Femur (tissue), 1 donor: ENCODE data around the gene CHI3L1.

Source experiments
- DNase-seq: peaks from one replicate; pipeline ENCODE4 v3.0.0-alpha.2; 2017

The CHI3L1 gene

DNA sequence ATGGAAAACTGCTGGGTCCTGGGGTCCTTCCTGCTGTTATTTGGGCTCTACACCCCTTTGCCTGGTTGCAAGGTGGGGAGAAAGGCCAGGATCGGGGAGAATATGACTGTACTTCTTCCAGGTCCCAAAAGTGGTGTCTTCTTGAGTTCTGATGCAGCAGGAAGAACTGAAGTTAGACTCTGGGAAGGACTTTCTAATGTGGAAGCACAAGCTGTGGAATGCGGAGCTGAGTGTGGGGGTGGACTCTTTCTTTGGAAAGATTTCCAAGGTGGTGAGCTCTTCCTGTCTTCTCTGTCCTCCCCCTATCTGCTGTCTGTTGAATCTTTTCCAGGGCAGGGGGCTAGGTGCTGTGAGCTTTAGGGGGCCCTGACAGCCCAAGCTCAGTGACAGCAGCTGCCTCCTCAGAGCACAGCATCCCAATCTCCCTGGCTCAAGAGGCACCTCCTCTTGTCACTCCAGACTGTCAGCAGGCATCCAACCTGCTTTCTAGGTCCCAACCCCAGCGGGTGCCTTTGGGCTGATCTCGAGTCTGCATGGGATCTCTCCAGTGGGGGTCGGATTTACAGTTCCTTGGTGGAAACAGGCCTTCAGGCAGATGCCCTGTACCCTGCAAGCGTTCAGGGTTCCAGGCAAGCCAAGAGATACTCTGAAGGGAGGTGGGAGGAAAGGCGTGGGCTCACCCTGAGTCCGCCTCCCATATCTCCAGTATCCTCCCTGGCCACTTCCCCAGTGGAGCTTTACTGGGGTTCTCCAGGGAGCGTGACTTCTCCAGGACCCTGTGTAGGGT is 35.8 kb downstream of the CHI3L1 start:
- no peak for DNase-seq

DNA sequence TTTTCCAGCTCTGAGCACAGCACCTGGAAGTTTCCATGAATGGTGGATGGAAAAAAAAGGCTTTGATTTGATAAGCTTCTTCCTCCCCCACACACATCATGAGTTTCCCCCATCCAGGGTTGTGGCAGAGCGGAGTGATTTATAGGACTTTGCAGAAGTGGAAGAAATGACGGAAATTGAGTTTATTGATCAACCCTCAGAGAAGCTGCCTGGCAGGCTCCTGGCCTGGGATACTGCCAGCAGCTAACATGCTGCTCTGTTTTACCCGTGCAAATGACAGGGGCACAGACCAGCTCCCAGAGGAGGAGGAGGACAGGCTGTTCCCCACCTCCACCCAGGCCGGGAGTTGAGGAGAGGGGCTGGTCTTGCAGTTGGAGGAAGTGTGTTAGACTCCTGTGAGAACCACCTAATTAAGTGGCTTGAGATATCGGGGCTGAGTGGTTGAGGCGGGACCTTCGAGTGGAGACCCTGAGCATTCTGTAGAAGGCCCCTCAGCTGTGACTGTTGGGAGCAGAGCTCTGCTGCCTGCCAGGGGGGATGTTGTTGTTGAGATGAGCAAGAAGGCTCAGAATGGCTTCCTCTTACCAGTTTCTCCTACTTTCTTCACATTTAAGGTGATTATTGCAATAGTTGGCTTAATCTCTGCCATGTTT is 37.2 kb downstream of the CHI3L1 start:
- no peak for DNase-seq

DNA sequence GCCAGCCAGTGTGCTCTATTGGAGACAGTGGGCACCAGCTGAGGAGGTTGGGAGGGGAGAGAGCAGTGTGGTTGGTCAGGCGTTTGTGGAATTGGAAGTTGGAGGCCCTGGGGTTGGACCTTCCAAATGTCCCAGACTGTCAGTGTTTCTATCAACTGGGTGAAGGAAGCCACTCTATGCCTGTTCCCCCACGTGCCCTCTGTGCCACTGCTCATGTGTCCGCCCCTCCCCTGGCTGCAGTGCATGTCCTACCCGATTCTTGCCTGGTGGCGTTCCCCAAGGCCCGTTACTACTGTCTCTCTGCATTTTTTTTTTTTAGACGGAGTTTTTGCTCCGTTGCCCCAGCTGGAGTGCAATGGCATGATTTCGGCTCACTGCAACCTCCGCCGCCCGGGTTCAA is 37.9 kb downstream of the CHI3L1 start:
- no peak for DNase-seq

DNA sequence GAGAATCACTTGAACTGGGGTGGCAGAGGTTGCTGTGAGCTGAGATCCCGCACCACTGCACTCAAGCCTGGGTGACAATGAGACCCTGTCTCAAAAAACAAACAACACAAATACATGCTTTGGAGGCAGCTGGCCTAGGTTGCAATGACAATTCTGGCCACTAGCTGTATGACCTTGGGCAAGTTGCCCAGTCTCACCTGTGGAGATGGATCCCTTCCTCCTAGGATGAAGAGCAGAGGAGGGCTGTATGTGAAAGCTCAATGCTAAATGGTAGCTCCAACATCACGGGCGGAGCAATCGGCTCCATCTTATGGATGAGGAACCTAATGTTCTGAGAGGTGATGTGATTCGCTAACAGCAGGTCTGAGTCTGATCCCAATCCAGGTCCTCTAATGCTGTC is 38.4 kb downstream of the CHI3L1 start:
- DNase-seq, result no peak

DNA sequence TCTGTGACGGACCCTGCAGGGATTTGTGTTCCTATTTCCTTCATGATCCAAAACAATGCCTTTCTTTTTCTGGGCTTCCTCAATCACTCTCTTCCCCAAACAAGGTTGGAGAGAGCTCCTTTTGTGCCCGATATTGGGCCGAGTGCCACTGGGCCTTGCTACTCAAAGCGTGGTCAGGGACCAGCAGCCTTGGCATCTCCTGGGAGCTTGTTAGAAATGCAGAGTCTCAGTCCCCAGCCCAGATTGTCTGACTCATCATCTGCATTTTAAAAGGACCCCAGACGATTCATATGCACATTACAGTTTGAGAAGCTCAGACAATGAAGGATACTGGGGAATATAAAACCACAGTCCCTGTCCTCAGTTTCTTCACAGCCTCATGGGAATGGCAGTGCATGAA is 39.1 kb downstream of the CHI3L1 start:
- no peak for DNase-seq

DNA sequence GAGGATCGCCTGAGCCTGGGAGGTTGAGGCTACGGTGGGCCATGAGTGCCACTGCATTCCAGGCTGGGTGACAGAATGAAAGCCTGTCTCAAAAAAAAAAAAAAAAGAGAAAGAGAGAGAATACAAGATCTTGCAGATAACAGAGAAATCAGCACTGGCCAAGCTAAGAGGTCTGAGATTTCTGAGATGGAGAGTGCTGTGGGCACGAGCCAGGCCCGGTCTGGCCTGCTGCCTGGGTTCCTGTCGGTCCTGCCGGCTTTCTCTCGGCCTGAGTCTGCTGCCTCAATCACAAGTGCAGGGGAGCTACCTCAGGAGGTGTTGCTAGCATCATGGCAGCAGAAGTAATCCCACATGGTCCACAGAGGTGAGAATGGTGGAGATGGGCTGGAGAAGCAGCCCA is 40.0 kb downstream of the CHI3L1 start:
- DNase-seq, result no peak

DNA sequence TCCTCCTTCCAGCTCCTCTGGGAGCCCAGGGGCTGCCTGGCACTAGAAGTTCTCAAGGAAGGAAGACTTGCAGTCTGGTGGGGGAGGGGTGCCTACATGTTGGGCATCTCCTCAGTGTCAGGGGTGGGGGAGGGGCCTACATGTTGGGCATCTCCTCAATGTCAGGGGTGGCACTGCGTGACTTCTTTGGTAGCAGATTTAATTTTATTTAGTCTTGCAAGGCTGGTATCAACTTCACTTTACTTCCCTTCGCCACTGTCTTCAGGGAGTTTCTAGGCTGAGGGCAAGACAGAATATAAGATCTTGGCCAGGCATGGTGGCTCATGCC is 40.5 kb downstream of the CHI3L1 start:
- no peak for DNase-seq

DNA sequence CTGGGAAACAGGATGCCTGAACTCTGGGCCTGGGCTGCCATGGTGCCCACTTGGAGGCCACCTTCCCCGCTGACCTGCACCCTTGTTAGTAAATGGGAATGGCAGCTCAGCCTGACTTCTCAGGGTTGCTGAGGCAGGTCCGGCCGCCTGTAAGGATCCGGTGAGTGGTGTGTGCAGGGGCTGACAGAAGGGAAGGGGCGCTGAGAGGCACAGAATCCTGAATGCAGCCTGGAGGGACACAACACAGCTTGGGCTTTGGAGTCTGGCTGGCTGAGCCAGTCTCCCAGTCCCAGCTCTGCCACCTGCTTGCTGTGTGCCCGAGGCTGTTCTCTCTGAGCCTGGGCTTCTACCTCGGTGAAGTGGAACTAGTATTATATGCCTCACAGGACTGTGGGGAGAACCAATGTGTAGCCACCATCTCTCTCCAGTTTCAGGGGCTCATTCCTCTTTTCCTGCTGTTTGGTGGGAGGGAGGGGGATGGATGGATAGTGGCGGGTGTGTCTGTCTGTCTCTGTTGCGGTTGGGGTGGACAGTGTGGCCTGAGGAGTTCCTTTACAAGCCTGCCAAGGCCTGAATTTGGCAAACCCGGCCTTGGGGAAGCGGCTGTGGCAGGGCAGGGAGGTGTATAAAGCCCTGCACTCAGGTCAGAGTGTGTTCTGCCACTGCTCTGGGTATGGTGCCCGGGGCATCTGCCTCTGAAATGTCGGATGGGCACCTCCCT is 41.0 kb downstream of the CHI3L1 start:
- no peak for DNase-seq

DNA sequence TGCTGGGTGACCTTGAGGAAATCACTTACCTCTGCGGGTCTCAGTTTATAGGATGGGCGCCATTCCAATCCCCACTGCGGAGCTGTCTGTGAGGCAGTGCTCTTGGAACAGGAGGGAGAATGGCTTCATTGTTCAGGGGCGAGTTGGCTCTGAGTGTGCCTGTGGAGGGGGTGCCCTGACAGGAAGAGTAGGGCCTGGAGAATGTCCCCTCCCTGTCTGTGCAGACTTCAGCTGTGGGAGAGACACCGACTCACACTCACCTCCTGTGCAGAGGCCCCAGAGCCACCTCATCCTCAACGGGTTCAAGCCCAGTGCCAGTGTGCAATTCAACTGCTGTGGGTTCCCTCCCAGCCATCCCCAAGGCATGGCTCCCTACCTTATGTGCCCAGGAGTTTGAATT is 41.8 kb downstream of the CHI3L1 start:
- DNase-seq, result no peak

DNA sequence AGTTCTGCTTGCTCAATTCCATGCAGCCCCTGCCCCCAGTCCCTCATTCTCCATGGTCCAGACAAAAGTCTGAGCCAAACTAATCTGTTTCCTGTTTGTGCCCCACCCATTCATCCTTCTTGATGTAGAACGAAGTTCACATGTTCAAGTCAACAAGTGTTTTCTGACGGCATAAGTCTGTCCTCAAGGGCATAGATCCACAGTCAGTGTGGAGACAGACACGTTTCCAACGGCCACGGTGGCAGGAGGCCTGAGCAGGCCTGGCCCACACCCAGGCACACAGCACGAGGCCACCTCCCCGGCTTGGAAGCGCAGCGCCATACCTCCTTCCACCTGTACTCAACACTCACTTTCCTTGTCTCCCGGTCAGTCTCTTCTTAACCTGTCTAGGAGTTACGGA is 42.9 kb downstream of the CHI3L1 start:
- DNase-seq, result no peak

DNA sequence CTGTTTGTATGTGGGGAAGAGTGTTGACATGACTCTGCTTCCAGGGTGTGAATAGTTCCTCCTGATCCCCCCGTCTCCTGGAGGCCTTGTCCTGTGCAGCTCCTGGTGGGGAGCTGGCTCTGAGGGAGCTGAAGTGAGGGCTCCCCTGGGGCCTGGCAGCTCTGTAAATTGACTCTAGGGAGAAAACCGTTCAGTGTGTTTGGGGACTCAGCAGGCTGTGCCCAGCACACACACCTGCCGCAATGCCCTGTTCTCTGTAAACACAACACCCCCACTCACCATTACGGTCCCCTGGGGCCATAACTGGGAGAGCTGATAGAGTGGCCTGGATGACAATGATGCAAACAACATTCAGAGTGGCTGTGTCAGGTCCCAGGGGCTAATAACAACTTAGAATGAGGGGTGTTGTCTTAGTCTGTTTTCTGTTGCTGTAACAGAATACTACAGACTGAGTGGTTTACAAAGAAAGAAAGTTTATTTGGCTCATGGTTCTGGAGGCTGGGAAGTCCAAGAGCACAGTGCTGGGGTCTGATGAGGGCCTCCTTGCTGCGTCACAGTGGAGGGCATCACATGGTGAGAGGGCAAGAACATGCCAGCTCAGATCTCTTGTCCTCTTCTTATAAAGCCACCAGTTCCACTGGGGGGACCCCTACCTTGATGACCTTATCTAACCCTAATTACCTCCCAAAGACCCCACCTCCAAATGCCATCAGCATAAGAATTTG is 43.7 kb downstream of the CHI3L1 start:
- DNase-seq, result no peak

DNA sequence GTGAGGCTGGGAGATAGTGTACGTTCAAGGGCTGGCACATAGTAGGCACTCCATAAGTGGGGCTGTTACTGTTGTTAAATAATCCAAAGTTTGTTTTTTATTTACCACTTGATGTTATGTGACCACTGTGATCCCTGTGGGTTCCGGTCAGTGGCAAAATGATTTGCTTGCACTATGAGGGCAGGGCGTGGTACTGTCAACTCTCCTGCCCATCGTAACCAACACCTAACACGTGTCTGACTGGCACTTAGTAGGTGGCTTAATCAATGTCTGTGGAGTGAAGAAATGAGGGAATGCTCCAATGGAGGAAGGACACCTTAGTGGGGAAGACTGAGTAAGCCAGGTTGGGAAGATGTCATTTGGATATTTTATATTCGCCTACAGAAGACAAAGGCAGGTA is 44.4 kb downstream of the CHI3L1 start:
- no peak for DNase-seq

DNA sequence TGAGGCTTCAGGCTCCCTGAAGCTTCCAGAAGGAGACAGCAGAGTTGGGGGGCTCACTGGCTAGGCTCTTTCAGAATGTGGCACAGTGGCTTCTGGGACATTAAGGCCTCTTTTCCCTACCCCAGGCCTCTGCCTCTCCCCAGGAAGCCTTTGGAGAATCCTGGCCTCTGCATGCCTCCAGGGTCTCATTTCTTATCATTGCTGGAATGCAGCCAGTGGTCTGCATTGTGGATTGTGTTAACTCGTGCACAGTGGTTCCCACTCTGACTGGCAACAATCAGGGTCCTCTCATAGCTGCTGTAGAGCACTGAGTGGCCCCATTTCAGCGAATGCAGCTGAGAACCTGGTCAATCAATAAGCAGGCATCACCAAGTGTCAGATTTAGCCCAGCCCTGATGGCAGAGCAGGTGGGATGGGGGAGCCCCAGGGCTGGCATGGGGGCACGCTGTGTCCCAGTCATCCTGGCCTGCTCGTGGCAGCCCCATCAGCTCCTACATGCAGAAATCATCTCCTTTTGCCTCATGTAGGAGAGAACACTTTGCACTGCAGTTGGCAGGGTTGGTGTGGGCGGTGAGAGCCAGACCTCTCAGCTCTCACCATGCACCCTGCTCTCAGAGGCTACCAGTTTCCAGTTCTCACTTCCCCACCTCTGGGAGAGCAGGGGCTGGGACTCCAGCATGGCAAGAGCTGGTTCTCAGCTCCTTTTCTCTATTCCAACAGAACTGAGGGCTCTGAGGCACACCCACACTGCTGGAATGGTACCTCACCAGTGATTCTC is 45.6 kb downstream of the CHI3L1 start:
- no peak for DNase-seq

DNA sequence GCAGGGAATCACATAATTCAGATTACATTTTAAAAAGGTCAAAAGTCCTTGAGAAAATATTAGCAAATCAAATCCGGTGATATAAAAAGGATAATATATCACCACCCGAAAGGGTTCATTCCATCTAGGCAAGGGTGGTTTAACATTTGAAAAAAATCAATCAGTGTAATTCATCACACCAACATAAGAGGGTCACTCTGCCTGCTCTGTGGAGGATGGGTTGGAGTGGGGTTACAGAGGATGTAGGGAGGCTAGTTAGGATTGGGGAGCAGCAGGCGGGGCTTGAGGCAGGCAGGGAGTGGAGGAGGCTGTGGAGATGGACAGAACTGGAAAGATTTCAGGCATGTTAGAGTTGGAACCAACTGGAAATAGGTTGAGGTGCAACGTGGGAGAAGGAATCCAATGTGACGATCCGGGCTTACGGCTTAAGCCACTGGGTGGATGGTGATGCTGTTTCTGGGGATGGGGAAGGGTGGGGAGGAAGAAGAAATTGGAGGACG is 46.5 kb downstream of the CHI3L1 start:
- no peak for DNase-seq

DNA sequence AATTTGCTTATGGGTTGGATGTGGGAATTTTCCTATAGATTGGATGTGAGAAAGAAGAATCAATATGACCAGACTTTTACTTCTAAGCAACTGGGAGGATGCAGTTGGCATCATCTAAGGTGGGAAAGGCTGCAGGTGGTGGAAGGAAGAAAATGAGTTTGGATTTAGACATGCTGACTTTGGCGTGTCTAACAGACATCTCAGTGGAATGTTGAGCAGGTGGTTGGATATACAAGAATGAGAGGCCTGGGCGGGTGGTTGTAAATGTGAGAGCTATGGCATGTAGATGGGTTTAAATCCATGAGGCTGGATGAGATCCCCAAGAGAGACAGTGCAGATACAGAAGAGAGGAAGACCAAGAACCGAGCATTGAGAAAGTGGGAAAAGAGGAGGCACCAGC is 48.4 kb downstream of the CHI3L1 start:
- DNase-seq, result no peak

DNA sequence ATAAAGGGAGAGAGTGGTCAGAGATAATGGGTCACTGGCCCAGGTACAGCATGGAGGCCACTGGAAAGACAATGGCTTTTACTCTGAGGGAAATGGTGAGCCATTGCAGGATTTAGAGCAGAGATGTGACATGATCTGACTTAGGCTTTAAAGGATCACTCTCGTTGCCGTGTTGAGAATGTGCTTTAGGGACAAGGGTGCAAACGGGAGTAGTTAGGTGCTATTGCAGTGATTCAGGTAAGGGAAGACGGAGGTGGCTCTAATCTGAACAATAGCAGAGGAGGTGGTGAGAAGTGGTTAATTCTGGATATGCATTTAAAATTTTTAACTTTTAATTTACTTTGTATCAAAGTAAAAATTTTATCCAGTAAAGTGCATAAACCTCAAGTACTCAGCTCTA is 49.2 kb downstream of the CHI3L1 start:
- DNase-seq, result no peak

DNA sequence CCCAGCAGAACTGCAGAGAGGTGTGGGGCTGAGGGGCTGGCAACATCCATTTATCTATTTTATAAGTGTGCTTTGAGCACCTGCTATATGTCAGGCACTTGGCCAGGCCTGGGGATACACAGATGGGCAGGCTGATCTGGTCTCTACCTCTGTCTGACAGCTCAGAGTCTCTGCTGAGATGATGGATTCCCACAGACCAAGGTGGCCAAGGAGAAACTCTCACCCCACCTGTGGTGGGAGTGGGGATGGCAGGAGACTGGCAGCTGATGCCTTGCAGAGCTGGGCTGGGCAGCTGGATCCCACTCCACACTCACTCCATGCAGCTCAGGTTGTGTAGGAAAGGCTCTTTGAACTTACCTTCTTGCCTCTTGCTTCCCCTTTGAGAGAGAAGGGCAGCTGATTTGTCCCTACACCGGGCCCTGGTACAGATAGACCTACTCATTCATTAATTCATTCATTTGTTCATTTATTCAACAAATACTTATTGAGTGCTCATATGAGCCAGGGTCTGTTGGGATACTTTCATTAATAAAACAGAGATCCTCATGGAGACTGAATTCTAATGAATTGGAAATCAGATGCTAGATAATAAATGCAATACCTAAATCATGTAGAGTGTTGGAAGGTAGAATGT is 50.0 kb downstream of the CHI3L1 start:
- no peak for DNase-seq

DNA sequence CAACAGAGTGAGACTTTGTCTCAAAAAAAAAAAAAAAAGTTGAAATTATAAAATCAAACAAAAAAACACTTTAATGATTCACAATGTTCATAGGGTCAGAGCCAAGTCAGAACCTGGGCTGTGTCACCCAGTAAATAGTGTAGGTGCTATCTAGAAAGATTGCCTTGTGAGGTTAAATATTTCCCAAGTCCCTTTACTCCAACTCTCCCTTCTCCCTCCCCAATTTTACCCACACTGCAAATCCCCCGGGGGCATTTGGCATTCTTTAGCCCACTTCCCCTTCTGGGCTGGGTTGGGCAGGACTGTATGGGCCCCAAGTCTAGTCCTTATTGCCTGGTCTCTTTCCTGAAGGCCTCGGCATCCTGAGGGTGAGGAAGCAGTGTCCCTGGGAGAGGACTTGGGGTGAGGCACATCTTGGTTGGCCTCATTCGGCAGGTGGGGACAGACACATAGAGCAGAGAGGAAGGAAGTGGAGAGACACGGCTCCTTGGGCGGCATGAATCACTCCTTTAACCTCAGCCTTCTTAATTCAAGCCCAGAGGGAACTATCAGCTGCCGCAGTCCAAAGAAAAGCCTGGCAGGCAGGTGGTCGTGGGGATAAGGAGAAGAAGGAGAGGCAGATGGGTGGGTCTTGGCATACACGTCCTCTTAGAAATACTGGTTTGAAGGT is 50.7 kb downstream of the CHI3L1 start:
- no peak for DNase-seq

DNA sequence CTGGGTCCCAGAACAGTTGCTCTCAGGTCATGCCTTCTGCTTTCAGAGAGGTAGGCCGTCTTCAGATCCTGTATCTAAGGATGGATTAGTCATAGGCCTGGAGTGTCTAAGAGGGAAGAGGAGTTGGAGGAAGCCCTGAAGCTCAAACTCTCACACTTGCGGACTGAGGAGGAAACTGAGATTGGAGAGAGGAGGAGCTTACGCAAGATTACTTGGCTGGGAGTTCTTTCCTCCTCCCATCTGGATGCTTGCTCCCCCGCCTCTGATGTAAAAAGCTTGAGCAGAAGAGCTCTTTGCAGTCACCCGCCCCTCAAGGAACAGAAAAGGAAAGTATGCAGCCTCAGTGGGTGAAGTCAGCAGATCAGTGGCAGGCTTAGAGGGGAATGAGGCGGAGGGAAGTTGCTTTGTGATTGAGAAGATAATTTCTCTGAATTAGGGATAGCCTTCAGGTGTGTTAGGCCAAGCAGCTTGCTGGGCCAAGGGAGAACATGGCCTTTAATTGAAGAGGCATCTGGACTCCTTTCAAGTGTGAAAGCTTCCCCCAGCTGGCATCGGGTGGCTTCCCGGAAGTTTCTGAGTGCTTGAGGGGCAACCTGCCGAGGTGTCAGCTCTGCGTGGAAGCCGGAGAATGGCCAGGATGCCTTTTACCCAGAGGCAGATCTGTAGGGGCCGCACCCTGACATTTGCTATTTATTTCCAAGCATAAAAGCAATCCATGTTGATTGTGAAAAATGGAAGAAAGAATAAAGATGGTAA is 52.4 kb downstream of the CHI3L1 start:
- DNase-seq, result no peak

DNA sequence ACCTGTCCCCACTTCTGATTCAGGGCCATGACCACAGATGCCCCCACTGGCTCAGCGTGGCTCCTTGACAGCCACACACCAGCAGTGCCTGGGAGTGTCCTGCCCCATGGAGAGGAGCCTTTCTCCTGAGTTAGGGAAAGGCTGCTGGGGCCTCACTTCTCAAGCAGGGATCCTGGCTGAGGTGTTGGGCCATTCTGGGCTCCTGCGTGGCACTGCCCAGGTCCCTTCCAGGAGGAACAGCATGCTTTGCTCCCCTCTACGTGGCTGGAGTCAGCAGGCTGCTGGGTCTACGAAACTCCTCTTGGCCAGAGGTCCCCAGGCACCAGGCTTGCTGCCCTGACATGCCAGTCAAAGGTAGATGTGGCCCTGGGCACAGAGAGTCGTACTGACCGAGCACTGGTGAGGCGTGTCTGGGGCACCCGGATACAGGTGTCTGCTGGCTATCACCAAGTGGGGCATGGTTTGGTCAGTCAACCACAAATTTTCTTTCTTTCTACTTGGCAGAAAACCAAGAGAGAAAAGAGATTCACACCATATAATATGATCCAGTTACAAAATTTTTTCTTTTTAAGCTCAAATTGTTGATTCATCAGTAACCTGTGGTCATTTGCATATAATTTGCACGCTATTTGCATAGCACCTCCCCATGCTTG is 54.8 kb downstream of the CHI3L1 start:
- no peak for DNase-seq
